Measurements from ENCODE around the gene GNAI1. TPM values are rescaled to one million over a fixed set of nuclear protein-coding genes. Genes with fewer than 3 reads are reported as not detected.

Gene GNAI1
- total and polyA plus RNA-seq, 2 of the 13 experiments (the other 11 are each of a cell fraction or from before 2014, with no cell fraction given), result 3.5 to 5.7 TPM

- CTCF ChIA-PET (ENCODE audit: low intra/inter-chr PET ratio, low total read pairs), result no interaction called here
- POLR2A ChIA-PET, result no interaction called here
- 97% methylated on average over 4 of the region's 4 CpGs for WGBS (ENCODE audit: low lambda C conversion rate)
- Histone ChIP-seq H3K4me1 (ENCODE audit: insufficient read depth, low read length) (peaks cover under 1% of the 10 kb centered on the region), H3K27ac (ENCODE audit: extremely low read length, insufficient read depth, low read length) (no peak overlapping the region), H3K79me2 (ENCODE audit: insufficient read depth, low read length) (no peaks in the 10 kb centered on the region), H3K27me3 (ENCODE audit: control insufficient read depth in 1 of 2, insufficient read depth in 2 of 2, low read length in 2 of 2) (no peaks in the 10 kb centered on the region), H2AFZ (ENCODE audit: low read length) (no peak overlapping the region), H3K4me2 (ENCODE audit: low read depth, low read length) (no peak overlapping the region), H3K4me3 (replicated peaks in 1 of 3; ENCODE audit: insufficient read depth in 1 of 3, low read depth in 2 of 3, low read length in 3 of 3) (no peak overlapping the region), H4K20me1 (ENCODE audit: insufficient read depth, low read length) (no peaks in the 10 kb centered on the region), H3K9ac (ENCODE audit: insufficient read depth, low read depth, low read length) (no peak overlapping the region), H3K36me3 (replicated peaks in 1 of 2; ENCODE audit: control insufficient read depth in 1 of 2, insufficient read depth in 2 of 2, low read length in 2 of 2) (no peaks in the 10 kb centered on the region), H3K9me3 (ENCODE audit: low read length) (no peaks in the 10 kb centered on the region)
- DNase-seq (ENCODE audit: low spot score), result no peak
- intact Hi-C loops (cut with micrococcal nuclease; ENCODE audit: unreplicated experiment) (loop anchor here (5.0 kb wide), 1 partner anchor 44 kb away; no protein-coding TSS in a partner anchor), in situ Hi-C loops (cut with HindIII; ENCODE audit: extremely low pct_ligation_motif_present, low pct_unique_long_range_greater_than_20kb) (no loop called here)
- no TSS peak for BruUV-seq (replicated peaks)
- no peak for FAIRE-seq
- no peak for ATAC-seq
- TF ChIP-seq ZNF30 (CRISPR knock-in tag; IDR thresholded peaks at IDR 0.05) (no peak), ZNF598 (CRISPR knock-in tag; IDR thresholded peaks at IDR 0.05; ENCODE audit: borderline replicate concordance) (no peak), ZNF414 (CRISPR knock-in tag; IDR thresholded peaks at IDR 0.05) (no peak), TBP (CRISPR knock-in tag; IDR thresholded peaks at IDR 0.05) (no peak), ZNF709 (CRISPR knock-in tag; IDR thresholded peaks at IDR 0.05) (no peak)
These were observed 46.8 kb downstream of the GNAI1 start for GRCh38 chr7:80181411-80181810.

GRCh38 chr7:80182630-80183276, 48.1 kb downstream of the GNAI1 start:
- H3K4me1 ChIP-seq (ENCODE audit: insufficient read depth, low read length), result peaks cover 8% of the 10 kb centered on the region
- CTCF ChIA-PET (ENCODE audit: low intra/inter-chr PET ratio, low total read pairs), result no interaction called here
- FAIRE-seq, result no peak
- WGBS (ENCODE audit: low lambda C conversion rate), result 81% methylated on average over 3 of the region's 3 CpGs
- POLR2A ChIA-PET, result no interaction called here
- in situ Hi-C loops (cut with HindIII; ENCODE audit: extremely low pct_ligation_motif_present, low pct_unique_long_range_greater_than_20kb), result no loop called here
- H3K79me2 ChIP-seq (ENCODE audit: insufficient read depth, low read length), result no peaks in the 10 kb centered on the region
- H3K9me3 ChIP-seq (ENCODE audit: low read length), result no peaks in the 10 kb centered on the region
- ATAC-seq, result no peak
- no peaks in the 10 kb centered on the region for H3K27me3 ChIP-seq (ENCODE audit: control insufficient read depth in 1 of 2, insufficient read depth in 2 of 2, low read length in 2 of 2)
- H3K4me3 ChIP-seq (replicated peaks in 1 of 3; ENCODE audit: insufficient read depth in 1 of 3, low read depth in 2 of 3, low read length in 3 of 3), result no peak overlapping the region
- no peak for DNase-seq (ENCODE audit: low spot score)
- no peaks in the 10 kb centered on the region for H4K20me1 ChIP-seq (ENCODE audit: insufficient read depth, low read length)
- intact Hi-C loops (cut with micrococcal nuclease; ENCODE audit: unreplicated experiment), result loop anchor here (5.0 kb wide), 1 partner anchor 45 kb away; no protein-coding TSS in a partner anchor
- H3K36me3 ChIP-seq (replicated peaks in 1 of 2; ENCODE audit: control insufficient read depth in 1 of 2, insufficient read depth in 2 of 2, low read length in 2 of 2), result no peaks in the 10 kb centered on the region
- BruUV-seq (replicated peaks), result no TSS peak
- no peak for TF ChIP-seq CBX1 (IDR thresholded peaks at IDR 0.05; ENCODE audit: low read depth)
- no peak for TF ChIP-seq NFATC3 (CRISPR knock-in tag; IDR thresholded peaks at IDR 0.05)
- TF ChIP-seq ZBTB42 (CRISPR knock-in tag; IDR thresholded peaks at IDR 0.05), result no peak
- no peak overlapping the region for H3K9ac ChIP-seq (ENCODE audit: insufficient read depth, low read depth, low read length)
- H2AFZ ChIP-seq (ENCODE audit: low read length), result no peak overlapping the region
- no peak overlapping the region for H3K27ac ChIP-seq (ENCODE audit: extremely low read length, insufficient read depth, low read length)
- no peak overlapping the region for H3K4me2 ChIP-seq (ENCODE audit: low read depth, low read length)
